Measurements from ENCODE around the gene KDM2A. TPM values are rescaled to one million over a fixed set of nuclear protein-coding genes. Genes with fewer than 3 reads are reported as not detected.

Gene KDM2A
- total RNA-seq, 1 donor from 2014 or later = 55.1 TPM

DNA sequence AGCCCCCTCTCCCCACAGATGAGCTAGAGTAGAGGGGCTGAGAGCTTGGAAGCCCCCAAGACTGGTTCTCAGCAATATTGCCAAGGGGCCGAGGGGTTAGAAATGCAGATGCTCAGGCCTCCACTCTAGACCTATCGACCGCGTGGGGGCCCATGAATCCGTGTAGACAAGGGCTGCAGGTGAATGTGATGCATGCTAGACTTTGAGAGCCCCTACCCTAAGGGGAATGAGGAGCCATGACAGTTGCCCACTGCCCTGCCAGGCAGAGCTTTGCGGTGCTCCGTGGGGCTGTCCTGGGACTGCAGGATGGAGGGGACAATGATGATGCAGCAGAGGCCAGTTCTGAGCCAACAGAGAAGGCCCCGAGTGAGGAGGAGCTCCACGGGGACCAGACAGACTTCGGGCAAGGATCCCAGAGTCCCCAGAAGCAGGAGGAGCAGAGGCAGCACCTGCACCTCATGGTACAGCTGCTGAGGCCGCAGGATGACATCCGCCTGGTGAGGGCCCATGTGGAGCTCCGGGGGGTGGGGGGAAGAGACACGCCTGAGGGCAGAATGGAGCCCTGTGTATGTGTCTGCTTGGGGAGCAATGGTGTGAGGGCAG lies 185.5 kb downstream of the KDM2A start:
- no peak for DNase-seq

DNA sequence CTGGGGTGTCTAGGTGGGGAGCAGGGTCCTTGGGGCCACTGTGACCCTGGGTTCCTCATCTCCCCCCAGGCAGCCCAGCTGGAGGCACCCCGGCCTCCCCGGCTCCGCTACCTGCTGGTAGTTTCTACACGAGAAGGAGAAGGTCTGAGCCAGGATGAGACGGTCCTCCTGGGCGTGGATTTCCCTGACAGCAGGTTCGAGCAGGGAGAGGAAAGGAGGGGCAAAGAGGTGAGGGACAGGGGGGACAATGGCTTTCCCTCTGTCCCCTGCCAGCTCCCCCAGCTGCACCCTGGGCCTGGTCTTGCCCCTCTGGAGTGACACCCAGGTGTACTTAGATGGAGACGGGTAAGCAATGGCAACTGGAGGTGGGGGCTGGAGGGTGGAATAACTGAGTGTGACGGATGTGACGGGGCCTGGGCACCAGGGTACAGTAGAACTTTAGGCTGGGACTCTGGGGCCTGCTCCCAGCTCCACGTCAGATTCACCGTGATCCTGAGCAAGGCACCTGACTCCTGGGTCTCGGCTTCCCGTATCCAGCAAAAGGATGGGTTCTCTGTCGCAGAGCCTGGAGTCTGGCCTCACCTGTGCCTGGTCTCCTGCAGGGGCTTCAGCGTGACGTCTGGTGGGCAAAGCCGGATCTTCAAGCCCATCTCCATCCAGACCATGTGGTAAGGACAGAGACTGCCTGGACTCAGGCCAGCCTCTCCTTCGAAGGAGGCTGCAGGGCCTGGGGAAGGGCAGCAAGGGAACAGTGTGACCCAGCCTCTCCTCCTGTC lies 187.9 kb downstream of the KDM2A start:
- no peak for DNase-seq

GRCh38 chr11:67307545-67308001 lies 188.5 kb downstream of the KDM2A start:
- DNase-seq = no peak

Other genes starting within 250 kb of the KDM2A start
- gene PC, start 160.9 kb upstream of the KDM2A start, total RNA-seq = 10.2 and 25.3 TPM in 2 replicates
- gene C11orf86, start 144.0 kb upstream of the KDM2A start, total RNA-seq = not detected in 2 replicates
- 0.09 and 0.17 TPM in 2 replicates for gene SYT12, start 96.1 kb upstream of the KDM2A start, total RNA-seq
- gene RHOD, start 62.4 kb upstream of the KDM2A start, total RNA-seq = 15.4 and 24.5 TPM in 2 replicates
- gene GRK2, start 147.2 kb downstream of the KDM2A start, total RNA-seq = 40.0 and 56.8 TPM in 2 replicates
- gene ANKRD13D, start 170.0 kb downstream of the KDM2A start, total RNA-seq = 29.1 and 32.3 TPM in 2 replicates
- gene SSH3, start 184.3 kb downstream of the KDM2A start, total RNA-seq = 15.6 and 19.7 TPM in 2 replicates
- 41.8 and 54.1 TPM in 2 replicates for gene POLD4, start 234.3 kb downstream of the KDM2A start, total RNA-seq